Measurements from ENCODE around the gene GMPS. TPM values are rescaled to one million over a fixed set of nuclear protein-coding genes. Genes with fewer than 3 reads are reported as not detected.
"Not testable (repeated sequence)": the region's sequence is repeated elsewhere in the genome, so short reads cannot be mapped to it uniquely, and the experiment has no call there.

GMPS gene
- polyA plus RNA-seq, 3 donors: 72.3 to 83.2 (median 72.6) TPM

DNA sequence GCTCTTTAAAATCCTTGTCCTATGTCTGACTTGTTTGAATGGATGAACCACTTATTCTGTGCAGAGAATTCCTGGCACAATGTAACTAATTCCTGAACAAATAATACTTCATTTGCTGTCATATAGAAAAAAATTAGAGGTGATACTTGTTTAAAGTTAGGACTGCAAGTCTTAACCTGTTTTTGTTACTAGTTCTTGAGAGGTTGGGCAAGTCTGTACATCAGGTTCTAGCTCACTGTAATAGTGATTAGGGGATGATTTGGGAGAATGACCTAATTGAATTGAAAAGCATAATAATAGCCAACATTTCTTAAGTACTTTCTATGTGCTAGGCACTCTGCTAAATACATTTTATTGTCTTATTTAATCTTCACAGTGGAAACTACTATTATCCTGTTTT, 49.3 kb downstream of the GMPS start:
- no peak for DNase-seq (ENCODE audit: low read depth in 3 of 3, low spot score in 2 of 3)

DNA sequence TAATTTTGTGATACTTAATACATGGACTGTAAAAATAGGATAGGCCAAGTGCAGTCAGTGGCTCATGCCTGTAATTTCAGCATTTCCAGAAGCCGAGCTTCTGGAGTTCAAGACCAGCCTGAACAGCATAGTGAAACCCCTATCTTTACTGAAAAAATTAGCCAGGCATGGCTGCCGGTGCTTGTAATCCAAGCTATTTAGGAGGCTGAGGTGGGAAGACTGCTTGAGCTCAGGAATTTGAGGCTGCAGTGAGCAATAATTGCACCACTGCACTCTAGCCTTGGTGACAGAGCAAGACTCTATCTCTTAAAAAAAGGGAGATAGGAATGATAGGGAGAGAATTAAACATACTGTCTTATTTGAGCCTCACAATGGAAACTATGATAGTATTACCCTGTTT, 51.0 kb downstream of the GMPS start:
- DNase-seq (ENCODE audit: low read depth in 3 of 3, low spot score in 2 of 3): no peak

DNA sequence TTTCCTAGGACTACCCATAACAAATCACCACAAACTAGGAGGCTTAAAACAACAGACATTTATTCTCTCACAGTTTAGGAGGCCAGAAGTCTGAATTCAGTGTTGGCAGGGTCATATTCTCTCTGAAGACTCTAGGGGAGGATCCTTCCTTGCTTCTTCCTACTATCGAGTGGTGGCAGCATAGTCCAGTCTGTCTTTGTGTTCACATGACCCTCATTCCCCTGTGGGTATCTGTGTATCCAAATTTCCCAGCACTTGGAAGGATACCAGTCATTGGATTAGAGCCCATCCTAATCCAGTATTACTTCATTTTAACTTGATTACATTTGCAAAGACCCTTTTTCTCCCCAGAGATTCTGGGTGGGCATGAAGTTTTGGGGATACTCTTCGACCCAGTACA, 63.8 kb downstream of the GMPS start:
- DNase-seq (ENCODE audit: low read depth in 3 of 3, low spot score in 2 of 3): no peak

GRCh38 chr3:155938409-155938808, 68.0 kb downstream of the GMPS start:
- DNase-seq (ENCODE audit: low read depth in 3 of 3, low spot score in 2 of 3): no peak

- no peak for DNase-seq (ENCODE audit: low read depth in 3 of 3, low spot score in 2 of 3)
Measured at GRCh38 chr3:155941354-155941753, 70.9 kb downstream of the GMPS start.

DNA sequence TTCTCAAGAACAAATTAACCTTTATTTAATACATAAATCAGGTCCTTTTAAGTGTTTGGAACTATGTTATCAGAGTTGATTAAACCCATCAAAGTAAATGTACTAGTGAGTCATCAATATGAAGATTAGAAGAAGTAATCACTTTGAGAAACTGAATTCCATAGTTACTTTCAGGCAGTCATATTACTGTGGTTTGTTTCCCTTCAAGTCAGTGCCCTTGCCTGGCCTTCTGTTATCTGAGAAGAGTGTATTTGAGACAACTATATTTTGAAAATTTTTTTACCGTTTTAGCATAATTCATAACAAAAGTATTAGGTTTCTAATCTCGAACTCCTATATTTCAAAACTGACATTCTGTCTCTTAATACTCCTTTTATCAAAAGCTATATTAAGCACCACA, 73.6 kb downstream of the GMPS start:
- no peak for DNase-seq (ENCODE audit: low read depth in 3 of 3, low spot score in 2 of 3)

DNA sequence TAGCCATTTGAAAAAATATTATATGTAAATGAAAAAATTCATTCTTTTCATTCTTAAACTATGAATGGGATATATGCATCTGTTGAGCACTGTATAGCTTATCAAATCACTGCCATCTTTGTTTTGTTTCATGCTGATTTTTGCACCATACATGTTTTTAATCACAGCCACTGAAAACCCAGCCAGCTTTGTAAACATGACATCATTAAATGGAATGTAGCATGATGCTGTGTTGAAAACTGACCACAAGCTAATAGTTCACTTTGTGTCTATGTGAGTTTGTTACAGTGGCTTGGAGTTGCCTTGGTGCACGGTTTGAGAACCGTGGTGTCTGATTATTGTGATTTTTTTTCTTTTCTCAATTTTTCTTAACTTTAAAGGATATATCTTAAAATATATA, 75.7 kb downstream of the GMPS start:
- no peak for DNase-seq (ENCODE audit: low read depth in 3 of 3, low spot score in 2 of 3)

GRCh38 chr3:155948476-155948875, 78.0 kb downstream of the GMPS start:
- DNase-seq (ENCODE audit: low read depth in 3 of 3, low spot score in 2 of 3): no peak

GRCh38 chr3:155949453-155950217, 79.2 kb downstream of the GMPS start:
- DNase-seq (ENCODE audit: low read depth in 3 of 3, low spot score in 2 of 3): no peak

DNA sequence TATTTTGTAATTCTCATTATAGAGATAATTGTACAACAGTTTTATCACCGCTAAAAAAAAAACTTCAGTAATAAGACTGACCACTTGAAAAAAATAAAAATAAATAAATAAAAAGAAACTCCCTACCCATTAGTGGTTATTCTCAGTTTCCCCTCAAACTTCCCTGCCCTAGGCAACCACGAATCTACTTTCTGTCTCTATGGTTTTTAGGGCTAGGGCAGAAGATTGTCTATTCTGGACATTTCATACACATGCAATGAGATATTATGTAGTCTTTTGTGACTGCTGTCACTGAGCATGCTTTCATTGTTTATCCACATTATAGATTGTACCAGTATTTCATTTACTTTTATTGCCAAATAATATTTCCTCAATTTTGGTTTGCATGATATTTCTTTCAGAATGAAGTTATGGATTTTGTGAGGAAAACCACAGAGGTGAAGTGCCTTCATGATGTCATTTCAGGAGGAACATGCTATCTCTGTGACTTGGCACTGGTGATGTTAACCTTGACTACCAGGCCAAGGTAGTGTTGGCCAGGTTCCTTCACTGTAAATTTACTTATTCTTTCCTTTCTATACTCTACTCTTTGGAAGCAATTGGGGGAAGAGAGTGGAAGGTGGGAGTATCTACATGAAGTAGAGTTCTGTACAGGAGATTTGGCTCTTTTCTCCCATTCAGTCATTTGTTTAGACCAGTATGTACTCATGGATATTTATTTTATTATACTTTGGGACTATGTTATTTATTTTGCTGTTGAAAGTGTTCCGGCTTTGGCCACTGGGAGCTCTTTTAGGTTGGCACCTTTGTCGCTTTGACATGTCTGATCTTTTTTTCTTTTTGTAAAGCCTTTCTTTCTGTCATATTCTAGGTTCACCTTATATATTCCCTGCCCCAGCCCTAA, 86.3 kb downstream of the GMPS start:
- DNase-seq (ENCODE audit: low read depth in 3 of 3, low spot score in 2 of 3): no peak

DNA sequence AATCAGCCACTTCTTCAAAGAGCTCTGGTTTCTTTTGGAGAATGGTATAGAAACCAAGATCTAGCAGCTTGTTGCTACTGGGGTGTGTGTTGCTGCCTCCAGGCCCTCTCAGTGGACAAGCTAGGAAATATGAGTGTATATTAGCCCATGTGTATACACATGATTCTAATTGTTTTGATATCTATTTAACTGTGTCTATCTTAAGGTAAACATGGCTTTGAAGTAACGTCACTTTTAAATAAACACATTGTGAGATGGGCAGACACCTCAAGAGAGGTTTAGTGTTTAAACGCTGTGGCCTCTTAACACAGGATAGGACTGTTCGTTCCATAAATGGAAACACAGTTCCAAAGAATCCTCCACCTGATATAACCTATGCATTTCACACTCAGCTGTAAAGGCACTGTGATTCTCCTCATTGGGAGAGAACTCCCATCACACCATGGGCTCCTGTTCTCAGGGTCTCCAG, 87.0 kb downstream of the GMPS start:
- DNase-seq (ENCODE audit: low read depth in 3 of 3, low spot score in 2 of 3): no peak

DNA sequence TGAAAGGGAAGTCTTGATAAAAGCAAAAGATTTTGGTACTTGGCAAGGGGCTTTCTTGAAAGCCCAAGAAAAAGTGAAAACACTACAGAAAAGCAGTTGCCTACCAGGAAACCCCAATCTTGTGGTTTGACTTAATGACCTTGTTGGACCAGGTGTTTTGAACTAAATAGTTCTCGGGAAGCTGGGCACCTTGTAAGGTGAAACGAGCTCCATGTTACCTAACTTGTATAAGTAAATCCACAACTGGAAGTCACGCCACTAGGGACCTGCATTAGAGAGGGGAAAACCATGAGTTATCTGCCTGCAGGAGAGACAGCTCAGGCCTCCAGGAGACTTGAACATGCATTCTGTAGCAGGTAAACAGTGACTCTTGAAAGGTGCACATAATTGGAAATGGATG, 88.2 kb downstream of the GMPS start:
- no peak for DNase-seq (ENCODE audit: low read depth in 3 of 3, low spot score in 2 of 3)

DNA sequence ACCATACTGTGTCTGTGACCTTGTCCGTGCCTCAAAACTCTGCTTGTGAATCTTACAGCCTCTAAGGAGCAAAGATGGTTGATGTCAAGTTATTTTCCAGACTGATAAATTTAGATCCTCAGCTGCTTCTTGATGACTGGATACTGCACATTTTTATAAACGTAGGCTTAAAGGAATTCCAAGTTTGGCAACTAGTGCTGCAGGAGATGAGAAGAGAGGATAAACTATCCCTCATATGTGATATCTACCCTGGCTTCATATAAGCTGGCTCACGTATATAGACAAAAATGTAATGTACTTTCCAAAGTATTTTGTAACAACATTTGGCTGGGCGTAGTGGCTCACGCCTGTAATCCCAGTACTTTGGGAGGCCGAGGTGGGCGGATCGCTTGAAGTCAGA, 89.6 kb downstream of the GMPS start:
- no peak for DNase-seq (ENCODE audit: low read depth in 3 of 3, low spot score in 2 of 3)

- DNase-seq (ENCODE audit: low read depth in 3 of 3, low spot score in 2 of 3): not testable (repeated sequence)
Measured at GRCh38 chr3:155961044-155961443, 90.6 kb downstream of the GMPS start.

DNA sequence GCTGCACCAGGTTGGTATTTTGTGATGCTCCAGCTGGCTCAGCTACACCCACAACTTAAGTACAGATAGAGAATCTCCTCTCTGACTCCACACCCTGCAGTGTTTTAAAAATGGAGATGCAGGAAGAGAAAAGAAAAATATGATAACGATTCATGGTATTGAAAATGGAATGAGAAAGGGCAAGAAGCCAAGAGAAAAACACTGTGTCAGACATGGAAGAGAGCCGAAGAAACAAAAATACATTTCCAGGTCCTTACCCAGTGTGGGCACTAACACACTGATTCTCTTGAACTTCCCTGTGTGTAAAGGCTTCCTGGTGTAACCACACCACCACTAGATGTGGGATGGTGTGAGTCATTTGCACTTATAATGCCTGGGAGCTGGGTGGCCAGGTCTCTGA, 93.1 kb downstream of the GMPS start:
- no peak for DNase-seq (ENCODE audit: low read depth in 3 of 3, low spot score in 2 of 3)

- no peak for DNase-seq (ENCODE audit: low read depth in 3 of 3, low spot score in 2 of 3)
Measured at GRCh38 chr3:155970398-155970797, 99.9 kb downstream of the GMPS start.

DNA sequence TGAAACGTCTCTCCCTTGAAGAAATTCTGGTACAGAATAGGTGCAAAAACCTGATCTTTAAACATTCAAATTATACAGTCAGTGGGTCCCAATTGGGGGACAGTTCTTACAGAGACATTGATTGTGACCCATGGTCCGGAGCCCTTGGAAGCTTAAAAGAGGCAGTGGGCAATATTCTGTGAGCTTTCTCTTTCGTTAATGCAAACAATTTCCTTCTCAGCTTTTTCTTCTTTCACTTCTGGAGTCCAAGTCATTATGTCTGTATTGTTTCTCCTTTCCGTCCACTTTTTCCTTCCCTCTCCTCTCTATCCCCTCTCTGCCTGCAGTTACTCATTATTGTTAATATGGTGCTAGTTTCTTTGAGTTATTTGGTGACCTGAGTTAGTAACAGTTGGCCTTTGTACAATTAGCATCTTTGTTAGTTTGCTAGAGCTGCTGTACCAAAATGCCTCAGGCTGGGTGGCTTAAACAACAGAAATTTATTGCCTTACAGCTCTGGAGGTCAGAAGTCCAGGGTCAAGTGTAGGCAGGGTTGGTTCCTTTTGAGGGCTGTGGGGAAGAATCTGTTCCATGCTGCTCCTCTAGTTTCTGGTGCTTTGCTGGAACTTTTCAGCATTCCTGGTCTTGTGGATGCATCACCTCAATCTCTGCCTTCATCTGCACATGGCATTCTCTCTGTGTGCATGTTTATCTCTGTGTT, 102.6 kb downstream of the GMPS start:
- no peak for DNase-seq (ENCODE audit: low read depth in 3 of 3, low spot score in 2 of 3)

DNA sequence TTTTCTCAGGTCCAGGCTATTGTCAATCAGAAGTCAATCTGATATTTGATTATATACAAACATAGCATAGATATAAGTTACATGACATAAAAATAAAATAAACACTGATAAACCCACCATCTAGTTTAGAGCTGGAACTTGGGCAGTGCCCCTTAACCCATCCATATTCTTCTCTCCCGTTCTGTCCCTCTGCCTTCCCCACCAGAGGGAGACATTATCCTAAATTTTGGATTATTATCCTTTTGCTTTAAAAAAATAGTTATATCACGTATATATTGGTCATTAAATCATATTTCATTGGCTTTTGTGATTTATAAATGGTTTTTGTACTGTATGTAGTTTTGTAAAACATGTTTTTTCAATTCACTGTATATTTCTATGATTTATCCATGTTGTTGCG, 107.9 kb downstream of the GMPS start:
- DNase-seq (ENCODE audit: low read depth in 3 of 3, low spot score in 2 of 3): no peak

GRCh38 chr3:155979746-155980145, 109.3 kb downstream of the GMPS start:
- no peak for DNase-seq (ENCODE audit: low read depth in 3 of 3, low spot score in 2 of 3)

GRCh38 chr3:155981669-155982068, 111.2 kb downstream of the GMPS start:
- no peak for DNase-seq (ENCODE audit: low read depth in 3 of 3, low spot score in 2 of 3)

DNA sequence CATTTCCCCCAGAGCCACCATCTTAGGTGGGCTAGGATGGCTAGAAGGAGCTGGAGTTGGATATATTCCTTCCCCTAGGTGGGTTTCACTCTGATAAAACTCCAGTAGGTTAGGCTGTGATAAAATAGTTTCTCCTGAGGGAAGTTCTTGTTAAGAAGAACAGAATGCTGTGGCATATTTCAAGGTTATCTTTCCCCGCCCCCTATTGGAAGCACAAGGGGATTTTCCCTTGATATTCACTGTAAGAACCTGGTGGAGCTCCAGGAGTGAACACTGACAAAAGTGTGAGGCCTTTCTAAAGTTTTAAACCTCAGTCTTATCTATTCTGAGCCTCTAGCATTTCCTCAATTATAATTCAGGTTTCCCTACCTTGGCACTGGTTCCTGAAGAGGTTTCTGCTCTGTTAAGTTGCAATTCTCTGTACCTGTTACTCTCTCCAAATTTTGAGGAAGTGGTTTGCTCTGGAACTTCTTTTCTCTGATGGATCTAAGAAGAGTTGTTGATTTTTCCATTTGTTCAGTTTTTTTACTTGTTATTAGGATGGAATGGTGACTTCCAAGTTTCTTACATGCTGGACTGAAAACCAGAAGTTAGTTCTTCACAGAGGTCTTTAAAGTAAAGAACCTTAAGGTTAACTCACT, 113.5 kb downstream of the GMPS start:
- no peak for DNase-seq (ENCODE audit: low read depth in 3 of 3, low spot score in 2 of 3)

Data from right renal cortex interstitium (tissue), 3 donors.